CD14-positive monocyte (primary cell): ENCODE data around the gene TBC1D16. TPM values are rescaled to one million over a fixed set of nuclear protein-coding genes. Genes with fewer than 3 reads are reported as not detected.

Source experiments
- DNase-seq, 3 donors: peaks; one replicate each; pipeline ENCODE4 v3.0.0-alpha.2; 2011 to 2022
- H2AFZ ChIP-seq: 2 replicates; pipeline ENCODE4 v1.6.0; 2012; ENCODE audit warnings: mild to moderate bottlenecking, low read depth, low read length, inconsistent platforms; ENCODE audit not compliant: insufficient read depth, poor library complexity, severe bottlenecking
- H3K27ac ChIP-seq, 2 donors: 1 replicate in 1 of 2; 2 replicates in 1 of 2; pipeline ENCODE4 v1.5.1; 2012 to 2013; ENCODE audit warnings: low read length in 2 of 2, control low read depth in 1 of 2, inconsistent platforms in 1 of 2, low read depth in 1 of 2, mild to moderate bottlenecking in 1 of 2
- H3K27me3 ChIP-seq, 2 donors: one replicate each; pipeline versions ENCODE4 v1.6.0 to v1.6.1; 2011 to 2013; ENCODE audit warnings: low read length in 2 of 2; ENCODE audit not compliant: control insufficient read depth in 2 of 2, insufficient read depth in 2 of 2
- H3K36me3 ChIP-seq, 2 donors: replicated peaks in 1 of 2; 1 replicate in 1 of 2; 2 replicates in 1 of 2; pipeline versions ENCODE4 v1.5.1 to v1.6.1; 2012 to 2013; ENCODE audit warnings: low read length in 2 of 2, control low read depth in 1 of 2, inconsistent platforms in 1 of 2, mild to moderate bottlenecking in 1 of 2; ENCODE audit not compliant: insufficient read depth in 2 of 2, control insufficient read depth in 1 of 2
- H3K4me1 ChIP-seq, 2 donors: 1 replicate in 1 of 2; 2 replicates in 1 of 2; pipeline versions ENCODE4 v1.5.1 to v1.6.1; 2012 to 2013; ENCODE audit warnings: low read length in 2 of 2, control low read depth in 1 of 2, inconsistent platforms in 1 of 2, mild to moderate bottlenecking in 1 of 2, moderate library complexity in 1 of 2; ENCODE audit not compliant: insufficient read depth in 2 of 2, control insufficient read depth in 1 of 2
- H3K4me2 ChIP-seq: replicated peaks from 2 replicates; pipeline ENCODE3; 2012; ENCODE audit warnings: low read length, moderate library complexity, mild to moderate bottlenecking; ENCODE audit not compliant: poor library complexity, severe bottlenecking; ENCODE audit errors: extremely low read depth
- H3K4me3 ChIP-seq, 3 experiments: fragments of 200-600 bp in 1 of 3; sonication (generic) in 1 of 3; replicated peaks in 1 of 3; 1 replicate in 2 of 3; 2 replicates in 1 of 3; pipeline ENCODE4 v1.5.1; 2011 to 2013; ENCODE audit warnings: low read length in 3 of 3, mild to moderate bottlenecking in 3 of 3, control low read depth in 2 of 3, low read depth in 2 of 3, inconsistent platforms in 1 of 3, moderate library complexity in 1 of 3
- H3K79me2 ChIP-seq: 2 replicates; pipeline ENCODE4 v1.6.0; 2012; ENCODE audit warnings: mild to moderate bottlenecking, control low read depth, inconsistent platforms, low read length, moderate library complexity; ENCODE audit not compliant: insufficient read depth
- H3K9ac ChIP-seq: 2 replicates; pipeline ENCODE4 v1.6.0; 2017; ENCODE audit warnings: low read length, mild to moderate bottlenecking; ENCODE audit not compliant: insufficient read depth, poor library complexity, severe bottlenecking
- H3K9me3 ChIP-seq, 2 donors: replicated peaks in 1 of 2; 1 replicate in 1 of 2; 2 replicates in 1 of 2; pipeline versions ENCODE4 v1.5.1 to v1.6.1; 2012 to 2013; ENCODE audit warnings: low read length in 2 of 2, control low read depth in 1 of 2; ENCODE audit not compliant: control insufficient read depth in 1 of 2, insufficient read depth in 1 of 2
- H4K20me1 ChIP-seq: 2 replicates; pipeline ENCODE4 v1.6.0; 2012; ENCODE audit warnings: mild to moderate bottlenecking, low read length, control low read depth, moderate library complexity; ENCODE audit not compliant: insufficient read depth
- H3K27ac Mint-ChIP-seq, 7 donors: one replicate each; pipeline ENCODE4 v1.8.0; 2020; ENCODE audit warnings: mild to moderate bottlenecking in 7 of 7, mixed read lengths in 7 of 7, moderate library complexity in 6 of 7, inconsistent platforms in 2 of 7
- H3K27me3 Mint-ChIP-seq, 3 donors: one replicate each; pipeline ENCODE4 v1.8.0; 2021 to 2022; ENCODE audit warnings: low read depth in 3 of 3, mild to moderate bottlenecking in 3 of 3, mixed read lengths in 3 of 3, moderate library complexity in 3 of 3, inconsistent platforms in 1 of 3
- H3K36me3 Mint-ChIP-seq, 2 donors: one replicate each; pipeline ENCODE4 v1.8.0; 2020; ENCODE audit warnings: mixed read lengths in 2 of 2, inconsistent platforms in 1 of 2, mild to moderate bottlenecking in 1 of 2
- H3K4me1 Mint-ChIP-seq: one replicate; pipeline ENCODE4 v1.8.0; 2020; ENCODE audit warnings: mild to moderate bottlenecking, mixed read lengths
- H3K4me3 Mint-ChIP-seq, 2 donors: one replicate each; pipeline ENCODE4 v1.8.0; 2020; ENCODE audit warnings: mild to moderate bottlenecking in 2 of 2, mixed read lengths in 2 of 2, moderate library complexity in 1 of 2
- H3K9me3 Mint-ChIP-seq, 7 donors: one replicate each; pipeline ENCODE4 v1.8.0; 2020 to 2022; ENCODE audit warnings: mixed read lengths in 7 of 7, mild to moderate bottlenecking in 6 of 7, moderate library complexity in 6 of 7, inconsistent platforms in 2 of 7
- CTCF ChIP-seq: fragments of 200-600 bp; IDR thresholded peaks from one replicate; pipeline ENCODE4 v1.8.0; 2022; ENCODE audit warnings: antibody characterized with exemption, mild to moderate bottlenecking
- WGBS: methylation state at CpG from one replicate; pipeline ENCODE4 v1.1.5; 2013; ENCODE audit warnings: missing lambda C conversion rate; ENCODE audit not compliant: insufficient coverage; 5-methylcytosine and 5-hydroxymethylcytosine counted together
- intact Hi-C, 2 donors: fragments of 100-400 bp; cut with micrococcal nuclease; formaldehyde crosslinking; loops; one replicate each; pipeline versions ENCODE4 v1.15.0 to v1.15.1; 2023
- polyA plus RNA-seq, 3 donors: library from polyadenylated mRNA; depleted of rRNA in 1 of 3; unstranded in 2 of 3; stranded (reverse) in 1 of 3; fragments of 300-500 nt in 2 of 3; fragments of >200 nt in 1 of 3; fragmentation: Illumina TruSeq in 2 of 3; gene quantifications; 1 replicate in 2 of 3; 2 replicates in 1 of 3; pipeline ENCODE4 v1.2.3, GENCODE V29; 2012 to 2021

TBC1D16 gene
- polyA plus RNA-seq, 3 donors, result 0.11 to 0.53 (median 0.27) TPM

- Histone ChIP-seq H3K4me2 (no peak overlapping the region), H3K4me1 (peaks cover 27 to 33% of the 10 kb centered on the region in 2 donors), H3K4me3 (no peak overlapping the region), H4K20me1 (no peaks in the 10 kb centered on the region), H3K9me3 (peaks cover 0 to 3% of the 10 kb centered on the region in 2 donors), H3K79me2 (no peaks in the 10 kb centered on the region), H3K27me3 (no peaks in the 10 kb centered on the region), H2AFZ (no peak overlapping the region), H3K36me3 (no peaks in the 10 kb centered on the region), H3K27ac (no peak overlapping the region), H3K9ac (no peak overlapping the region)
- DNase-seq, result no peak
- H3K27me3 Mint-ChIP-seq, result peaks cover 0 to 5% (median 2%) of the 10 kb centered on the region in 3 donors
- 97% methylated on average over 7 of the region's 7 CpGs for WGBS
- peaks cover 28% of the 10 kb centered on the region for H3K4me1 Mint-ChIP-seq
- peaks cover 0 to 5% (median 0%) of the 10 kb centered on the region in 7 donors for H3K9me3 Mint-ChIP-seq
- no peak overlapping the region for H3K4me3 Mint-ChIP-seq
- H3K36me3 Mint-ChIP-seq, result peaks cover 0 to 3% of the 10 kb centered on the region in 2 donors
- TF ChIP-seq CTCF, result no peak
- H3K27ac Mint-ChIP-seq, result peak overlapping the region in 1 of 7 donors; percentile 76
- intact Hi-C loops, result no loop called here
These were observed 35.5 kb downstream of the TBC1D16 start for GRCh38 chr17:80000136-80000535.

- Histone ChIP-seq H3K4me3 (peak overlapping the region in 2 of 3 experiments; percentile 12 to 50), H3K27ac (peak overlapping the region; percentile 96), H3K27me3 (peaks cover 0 to 5% of the 10 kb centered on the region in 2 donors), H2AFZ (peak overlapping the region; percentile 63), H3K4me1 (peaks cover 50 to 62% of the 10 kb centered on the region in 2 donors), H3K36me3 (no peaks in the 10 kb centered on the region), H3K9ac (peak overlapping the region; percentile 56), H4K20me1 (no peaks in the 10 kb centered on the region), H3K79me2 (no peaks in the 10 kb centered on the region), H3K9me3 (peaks cover 0 to 3% of the 10 kb centered on the region in 2 donors), H3K4me2 (peak overlapping the region; percentile 63)
- Mint-ChIP-seq H3K4me1 (peaks cover 50% of the 10 kb centered on the region), H3K27me3 (peaks cover 4 to 11% (median 8%) of the 10 kb centered on the region in 3 donors), H3K27ac (peak overlapping the region; percentile 95 to 99 (median 97)), H3K4me3 (peak overlapping the region; percentile 53 to 68), H3K36me3 (peaks cover 3 to 4% of the 10 kb centered on the region in 2 donors), H3K9me3 (peaks cover 0 to 5% (median 0%) of the 10 kb centered on the region in 7 donors)
- 0% methylated on average over 7 of the region's 15 CpGs for WGBS
- no peak for TF ChIP-seq CTCF
- intact Hi-C loops, result no loop called here
- DNase-seq, result peak; percentile 97 to 99 (median 97)
These were observed 38.5 kb downstream of the TBC1D16 start for GRCh38 chr17:79997011-79997660.
